ENCODE results near the gene HAUS7.

DNA sequence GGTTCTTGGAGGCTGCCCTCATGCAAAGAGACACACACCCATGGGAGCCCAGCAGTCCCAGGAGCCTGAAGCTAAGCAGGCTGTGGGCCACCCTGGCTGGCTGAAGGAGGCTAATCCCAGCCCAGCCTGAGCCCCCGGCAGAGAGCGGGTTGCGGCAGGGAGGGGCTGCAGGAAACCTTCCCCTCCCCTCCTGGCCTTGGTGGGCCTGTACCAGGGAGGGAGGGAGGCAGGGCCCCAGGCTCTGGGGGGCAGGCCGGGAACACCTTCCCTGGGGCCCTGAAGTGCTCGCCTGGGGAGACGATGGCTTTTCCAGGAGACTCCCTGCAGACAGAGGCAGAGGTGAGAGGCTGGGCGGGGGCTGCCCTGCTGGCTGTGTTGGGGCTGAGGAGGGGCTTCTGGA, 28.1 kb upstream of the HAUS7 start:
- TF ChIP-seq CTCF (conservative IDR thresholded peaks at IDR 0.05; ENCODE audit: low read length) (no peak), EZH2phosphoT487 (IDR thresholded peaks at IDR 0.05; ENCODE audit: borderline replicate concordance) (no peak)

Measured in Loucy (cell line).